Measurements from ENCODE around the gene SMAD7.

The SMAD7 gene, protein sequence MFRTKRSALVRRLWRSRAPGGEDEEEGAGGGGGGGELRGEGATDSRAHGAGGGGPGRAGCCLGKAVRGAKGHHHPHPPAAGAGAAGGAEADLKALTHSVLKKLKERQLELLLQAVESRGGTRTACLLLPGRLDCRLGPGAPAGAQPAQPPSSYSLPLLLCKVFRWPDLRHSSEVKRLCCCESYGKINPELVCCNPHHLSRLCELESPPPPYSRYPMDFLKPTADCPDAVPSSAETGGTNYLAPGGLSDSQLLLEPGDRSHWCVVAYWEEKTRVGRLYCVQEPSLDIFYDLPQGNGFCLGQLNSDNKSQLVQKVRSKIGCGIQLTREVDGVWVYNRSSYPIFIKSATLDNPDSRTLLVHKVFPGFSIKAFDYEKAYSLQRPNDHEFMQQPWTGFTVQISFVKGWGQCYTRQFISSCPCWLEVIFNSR

DNA sequence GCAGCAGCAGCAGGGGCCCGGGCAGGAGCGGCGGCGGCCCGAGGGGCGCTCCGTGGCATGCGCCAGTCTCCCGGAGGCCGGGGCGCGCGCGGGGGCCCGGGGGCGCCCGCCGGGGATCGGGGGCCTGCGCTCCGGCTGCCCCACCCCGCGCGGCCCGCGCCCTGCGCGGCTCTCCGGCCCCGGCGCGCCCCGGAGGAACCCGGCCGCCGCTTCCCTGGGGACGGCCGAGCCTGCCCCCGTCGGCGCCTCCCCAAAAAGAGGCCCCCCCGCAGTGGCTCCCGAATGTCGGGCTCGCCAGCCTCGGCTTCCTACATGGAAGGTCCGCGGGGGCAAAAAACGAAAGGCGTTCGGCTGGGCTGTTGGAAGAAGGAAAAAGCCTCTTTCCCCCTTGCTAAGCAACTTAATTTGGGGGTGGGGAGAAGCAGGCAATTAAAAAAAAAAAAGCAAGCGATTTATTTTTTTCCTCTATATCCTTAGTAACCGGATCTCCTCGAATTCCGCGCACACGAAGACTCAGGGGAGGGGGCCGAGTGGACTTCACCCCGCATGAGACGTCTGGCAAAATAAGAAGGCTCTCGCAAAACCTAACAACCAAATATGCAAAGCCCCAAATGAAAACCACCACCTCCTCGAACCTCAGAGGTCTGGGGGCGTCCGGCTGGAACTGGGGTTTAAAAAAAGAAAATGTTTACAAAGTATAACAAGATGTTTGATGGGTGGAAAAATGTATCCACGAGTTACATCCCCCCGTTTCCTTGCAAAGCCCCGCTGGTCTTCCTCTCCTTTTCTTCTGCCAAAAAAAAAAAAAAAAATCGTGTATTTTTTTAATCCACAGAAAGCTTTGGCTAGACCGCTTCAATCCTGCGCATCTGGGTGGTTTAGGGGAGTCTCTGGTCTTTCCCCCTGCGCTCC lies at the start of gene SMAD7:
SMAD7 (minus strand) TSS at position 430 of the 912 bp plus-strand sequence. CDS start 541 bp downstream, outside the sequence.
- peak within 1 kb of the TSS; percentile 66 for H3K9ac ChIP-seq (ENCODE audit: low read length)
- peaks cover 28% of the 10 kb centered on the region for H3K4me1 ChIP-seq (ENCODE audit: control insufficient read depth, low read depth, low read length)
- peak within 1 kb of the TSS; percentile 95 for H3K4me3 ChIP-seq (ENCODE audit: low read length)
- no peak within 1 kb of the TSS for H3K27ac ChIP-seq (ENCODE audit: low read length)
- H3K27me3 ChIP-seq (ENCODE audit: control insufficient read depth, insufficient read depth, low read length) = peaks cover 48% of the 10 kb centered on the region
- no peaks in the 10 kb centered on the region for H3K36me3 ChIP-seq (ENCODE audit: control insufficient read depth, low read depth, low read length)
- H3K9me3 ChIP-seq (ENCODE audit: control insufficient read depth, low read depth, low read length) = no peaks in the 10 kb centered on the region

DNA sequence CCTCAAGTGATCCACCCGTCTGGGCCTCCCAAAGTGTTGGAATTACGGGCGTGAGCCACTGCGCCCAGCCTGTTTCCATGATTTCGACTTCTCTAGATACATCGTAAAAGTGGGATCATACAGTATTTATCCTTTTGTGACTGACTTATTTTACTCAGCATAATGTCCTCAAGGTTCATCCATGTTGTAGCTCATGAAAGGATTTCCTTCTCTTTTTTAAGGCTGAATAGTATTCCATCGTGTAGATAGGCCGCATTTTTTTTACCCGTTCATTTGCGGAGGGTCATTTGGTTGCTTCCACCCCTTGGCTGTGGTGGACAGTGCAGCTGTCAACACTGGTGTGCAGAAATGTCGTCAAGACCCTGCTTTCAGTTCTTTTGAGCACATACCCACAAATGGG lies 48.8 kb upstream of the SMAD7 start:
- no peak overlapping the region for H3K4me3 ChIP-seq (ENCODE audit: low read length)
- H3K9me3 ChIP-seq (ENCODE audit: control insufficient read depth, low read depth, low read length) = no peaks in the 10 kb centered on the region
- no peaks in the 10 kb centered on the region for H3K36me3 ChIP-seq (ENCODE audit: control insufficient read depth, low read depth, low read length)
- H3K4me1 ChIP-seq (ENCODE audit: control insufficient read depth, low read depth, low read length) = peaks cover 22% of the 10 kb centered on the region
- no peak overlapping the region for H3K9ac ChIP-seq (ENCODE audit: low read length)
- no peak overlapping the region for H3K27ac ChIP-seq (ENCODE audit: low read length)
- no peaks in the 10 kb centered on the region for H3K27me3 ChIP-seq (ENCODE audit: control insufficient read depth, insufficient read depth, low read length)

DNA sequence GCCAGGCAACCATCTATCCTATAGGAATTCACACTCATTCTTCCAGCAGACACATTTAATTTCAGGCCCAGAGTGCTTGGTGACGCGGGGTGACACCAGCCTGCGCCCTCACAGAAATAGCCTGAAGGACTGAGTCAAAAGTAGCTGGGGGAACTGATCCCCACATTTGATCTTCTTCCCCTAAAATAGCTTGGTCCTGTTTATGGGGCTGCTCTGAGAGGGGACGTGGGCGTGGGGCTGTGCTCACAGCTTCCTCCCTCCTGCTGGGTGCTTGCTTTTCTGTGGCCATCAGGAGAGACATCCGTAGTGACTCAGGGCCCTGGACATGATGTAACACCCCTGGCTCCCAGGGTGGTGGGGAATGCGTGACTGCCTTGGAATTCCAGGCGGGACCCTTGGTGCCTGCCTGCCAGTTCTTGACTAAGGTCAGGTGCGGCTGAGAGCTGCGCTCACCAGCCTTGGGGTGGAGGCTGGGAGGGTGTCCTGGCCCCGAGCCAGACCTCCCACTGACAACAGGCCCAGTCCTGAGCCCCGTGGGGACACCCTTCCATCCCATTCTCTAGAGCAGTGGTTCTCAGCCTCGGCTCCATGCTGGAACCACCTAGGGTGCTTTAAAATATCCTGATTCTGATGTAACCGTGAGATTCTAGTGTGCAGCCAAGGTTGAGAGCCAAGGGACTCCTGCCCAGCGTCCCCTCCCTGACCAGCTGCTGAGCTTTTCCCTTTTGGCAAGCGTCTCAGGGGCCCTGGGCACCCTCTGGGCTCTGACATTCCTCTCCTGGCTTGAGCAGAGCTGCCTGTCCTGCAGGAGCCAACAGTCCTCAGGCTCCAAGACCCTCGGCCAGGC lies 47.4 kb upstream of the SMAD7 start:
- H3K4me1 ChIP-seq (ENCODE audit: control insufficient read depth, low read depth, low read length) = peaks cover 22% of the 10 kb centered on the region
- H3K9me3 ChIP-seq (ENCODE audit: control insufficient read depth, low read depth, low read length) = no peaks in the 10 kb centered on the region
- peak overlapping the region; percentile 41 for H3K9ac ChIP-seq (ENCODE audit: low read length)
- no peaks in the 10 kb centered on the region for H3K36me3 ChIP-seq (ENCODE audit: control insufficient read depth, low read depth, low read length)
- H3K27ac ChIP-seq (ENCODE audit: low read length) = peak overlapping the region; percentile 10
- H3K27me3 ChIP-seq (ENCODE audit: control insufficient read depth, insufficient read depth, low read length) = no peaks in the 10 kb centered on the region
- H3K4me3 ChIP-seq (ENCODE audit: low read length) = no peak overlapping the region

DNA sequence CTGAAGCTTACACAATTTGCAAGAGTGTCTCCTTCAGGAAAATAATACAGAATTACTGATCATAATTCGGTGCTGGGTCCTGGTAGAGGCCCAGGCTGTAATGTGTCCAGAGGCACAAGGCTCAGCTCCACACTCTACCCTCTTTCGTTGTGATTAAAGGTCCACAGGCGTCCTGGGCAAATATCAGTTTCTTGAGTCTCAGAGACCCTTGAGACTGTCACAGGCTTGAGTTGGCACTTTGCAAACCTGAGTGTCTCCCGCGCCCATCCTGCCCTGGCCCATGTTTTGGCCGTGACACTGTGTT lies 46.9 kb upstream of the SMAD7 start:
- Histone ChIP-seq H3K4me3 (ENCODE audit: low read length) (no peak overlapping the region), H3K9me3 (ENCODE audit: control insufficient read depth, low read depth, low read length) (no peaks in the 10 kb centered on the region), H3K9ac (ENCODE audit: low read length) (peak overlapping the region; percentile 41), H3K27me3 (ENCODE audit: control insufficient read depth, insufficient read depth, low read length) (no peaks in the 10 kb centered on the region), H3K4me1 (ENCODE audit: control insufficient read depth, low read depth, low read length) (peaks cover 19% of the 10 kb centered on the region), H3K36me3 (ENCODE audit: control insufficient read depth, low read depth, low read length) (no peaks in the 10 kb centered on the region), H3K27ac (ENCODE audit: low read length) (peak overlapping the region; percentile 10)

DNA sequence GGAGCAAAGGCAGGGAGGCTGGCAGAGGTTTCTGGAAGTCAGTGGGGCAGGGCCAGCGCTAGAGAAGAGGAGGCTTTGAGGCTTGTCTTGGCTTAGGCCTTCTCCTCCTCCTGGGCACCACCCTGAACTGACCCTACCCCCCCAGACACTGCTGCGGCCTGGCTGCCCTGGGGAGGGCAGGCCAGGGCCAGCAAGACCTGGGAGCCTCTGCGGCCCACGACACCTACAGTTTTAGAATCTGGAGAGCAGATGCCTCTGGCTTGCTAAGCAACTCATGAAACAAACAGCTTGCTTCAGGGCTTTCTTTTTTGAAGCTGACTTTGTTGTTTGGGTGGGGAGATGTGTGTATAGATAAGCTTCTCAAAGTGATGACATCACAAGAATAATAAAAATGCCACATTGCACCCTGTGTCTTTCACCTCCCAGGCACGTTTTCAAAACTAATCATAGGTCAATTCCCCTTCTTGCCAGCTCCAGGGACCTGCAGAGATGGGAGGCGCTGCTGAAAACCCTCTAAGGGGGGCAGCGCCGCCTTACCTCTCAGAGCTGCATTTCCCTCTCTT lies 46.2 kb upstream of the SMAD7 start:
- H3K27me3 ChIP-seq (ENCODE audit: control insufficient read depth, insufficient read depth, low read length) = no peaks in the 10 kb centered on the region
- H3K27ac ChIP-seq (ENCODE audit: low read length) = no peak overlapping the region
- peaks cover 19% of the 10 kb centered on the region for H3K4me1 ChIP-seq (ENCODE audit: control insufficient read depth, low read depth, low read length)
- H3K9ac ChIP-seq (ENCODE audit: low read length) = no peak overlapping the region
- H3K4me3 ChIP-seq (ENCODE audit: low read length) = no peak overlapping the region
- H3K36me3 ChIP-seq (ENCODE audit: control insufficient read depth, low read depth, low read length) = no peaks in the 10 kb centered on the region
- H3K9me3 ChIP-seq (ENCODE audit: control insufficient read depth, low read depth, low read length) = no peaks in the 10 kb centered on the region

DNA sequence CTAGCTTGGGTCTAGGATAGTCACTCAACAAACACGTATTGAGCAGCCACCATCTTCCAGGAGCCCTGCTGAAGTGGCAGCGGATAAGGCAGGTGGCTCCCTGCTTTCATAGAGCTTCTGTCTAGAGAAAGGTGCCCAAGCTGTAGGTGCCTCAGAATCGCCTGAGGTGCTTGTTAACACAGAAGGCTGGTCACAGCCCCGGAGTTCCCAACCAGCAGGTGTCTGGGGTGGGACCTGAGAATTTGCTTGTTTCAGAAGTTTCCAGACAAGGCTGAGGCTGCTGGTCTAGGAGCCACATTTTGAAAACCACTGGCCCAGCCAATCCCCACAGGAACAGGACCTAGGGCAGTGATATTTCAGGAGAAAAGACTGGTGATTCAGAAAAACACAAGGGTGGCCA lies 45.3 kb upstream of the SMAD7 start:
- no peaks in the 10 kb centered on the region for H3K9me3 ChIP-seq (ENCODE audit: control insufficient read depth, low read depth, low read length)
- H3K36me3 ChIP-seq (ENCODE audit: control insufficient read depth, low read depth, low read length) = no peaks in the 10 kb centered on the region
- H3K4me3 ChIP-seq (ENCODE audit: low read length) = no peak overlapping the region
- peaks cover 19% of the 10 kb centered on the region for H3K4me1 ChIP-seq (ENCODE audit: control insufficient read depth, low read depth, low read length)
- no peaks in the 10 kb centered on the region for H3K27me3 ChIP-seq (ENCODE audit: control insufficient read depth, insufficient read depth, low read length)
- no peak overlapping the region for H3K9ac ChIP-seq (ENCODE audit: low read length)
- no peak overlapping the region for H3K27ac ChIP-seq (ENCODE audit: low read length)

DNA sequence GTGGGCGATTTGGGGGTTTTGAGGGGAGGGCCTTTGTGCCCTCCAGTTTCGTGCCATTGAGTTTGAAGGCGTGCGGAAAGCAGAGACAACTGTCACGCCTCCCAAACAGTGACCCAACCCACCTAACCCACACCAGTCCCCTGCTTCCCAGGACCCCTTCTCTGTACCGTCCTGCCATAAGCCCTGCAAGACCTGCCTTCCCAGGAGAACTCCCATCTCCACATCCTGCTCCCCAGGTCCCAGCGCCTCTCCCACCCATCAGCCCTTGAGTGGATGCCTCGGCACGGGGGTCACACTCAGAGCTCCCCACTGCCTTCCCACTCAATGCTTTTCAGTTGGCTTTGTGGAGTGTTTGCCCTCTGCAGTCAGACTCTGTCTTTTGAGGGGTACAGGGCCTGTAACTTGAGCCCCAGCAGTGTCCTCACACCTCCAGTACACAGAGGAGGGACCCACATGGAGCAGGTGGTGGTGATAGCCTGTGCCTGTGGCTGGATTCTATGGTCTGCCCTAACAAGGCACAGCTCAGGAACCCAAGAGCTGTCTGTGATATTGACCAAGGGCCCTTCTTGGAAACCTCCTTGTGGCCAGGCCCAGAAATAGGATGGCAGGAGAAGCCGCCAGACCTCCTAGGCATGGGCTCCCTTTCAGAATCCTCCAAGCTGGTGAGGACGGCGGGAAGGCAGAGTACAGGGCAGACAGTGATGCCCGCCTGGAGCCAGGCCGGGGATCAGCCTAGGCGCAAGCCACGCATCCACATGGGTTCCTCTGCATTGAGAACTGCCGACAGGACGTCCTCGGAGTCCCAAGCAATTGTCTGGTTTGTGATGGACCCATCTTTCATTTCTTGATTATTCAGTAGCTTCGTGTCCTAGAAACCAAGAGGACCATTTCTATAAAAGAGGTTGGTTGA lies 44.4 kb upstream of the SMAD7 start:
- Histone ChIP-seq H3K36me3 (ENCODE audit: control insufficient read depth, low read depth, low read length) (no peaks in the 10 kb centered on the region), H3K27me3 (ENCODE audit: control insufficient read depth, insufficient read depth, low read length) (no peaks in the 10 kb centered on the region), H3K9ac (ENCODE audit: low read length) (no peak overlapping the region), H3K4me1 (ENCODE audit: control insufficient read depth, low read depth, low read length) (peaks cover 19% of the 10 kb centered on the region), H3K9me3 (ENCODE audit: control insufficient read depth, low read depth, low read length) (no peaks in the 10 kb centered on the region), H3K4me3 (ENCODE audit: low read length) (no peak overlapping the region), H3K27ac (ENCODE audit: low read length) (no peak overlapping the region)

DNA sequence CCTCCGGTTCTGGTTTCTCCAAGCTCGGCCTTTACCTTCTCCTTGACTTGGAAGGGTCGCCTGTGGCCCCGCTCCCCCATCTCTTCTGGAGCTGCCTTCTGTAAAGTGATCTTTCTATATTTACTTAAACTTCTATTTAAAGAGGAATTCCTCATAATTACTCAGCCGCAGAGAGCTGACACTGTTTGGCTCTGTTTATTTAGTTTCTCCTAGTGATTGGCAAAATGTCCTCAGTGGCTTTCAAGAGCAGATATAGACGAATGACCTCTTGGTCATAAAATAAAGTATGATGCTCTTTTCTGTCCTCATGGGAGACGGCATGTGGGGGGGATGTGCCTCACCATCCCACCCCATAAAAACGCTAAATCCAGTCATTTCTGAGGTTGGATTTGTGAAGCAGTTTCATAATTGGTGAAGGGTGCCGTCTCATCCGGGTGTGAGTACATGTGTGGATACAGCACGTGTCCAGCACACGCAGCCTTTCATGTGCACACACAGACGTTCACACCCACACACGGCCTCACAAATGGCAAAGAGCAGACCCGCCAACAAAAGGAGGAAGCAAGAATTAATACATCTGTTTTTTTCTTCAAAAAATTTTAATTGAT lies 43.4 kb upstream of the SMAD7 start:
- H3K9ac ChIP-seq (ENCODE audit: low read length) = no peak overlapping the region

DNA sequence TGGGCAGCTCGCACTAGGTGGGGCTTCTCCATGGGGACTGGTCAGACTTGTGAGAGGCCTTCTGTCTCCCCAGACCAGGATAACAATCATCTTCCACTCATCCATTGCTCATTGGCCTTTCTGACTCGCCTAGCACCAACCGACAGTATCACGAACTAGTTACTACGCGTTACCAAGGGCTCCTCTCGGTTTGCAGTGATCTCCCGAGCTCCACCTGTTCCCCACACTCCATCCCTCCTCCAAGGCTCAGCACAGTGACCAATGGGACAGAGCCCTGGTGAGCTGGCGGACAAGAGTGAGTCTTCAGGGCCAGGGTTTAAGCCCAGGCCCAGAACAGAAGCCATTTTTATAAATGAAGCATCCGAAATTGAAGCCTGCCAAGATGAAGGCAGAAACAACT lies 42.8 kb upstream of the SMAD7 start:
- Histone ChIP-seq H3K27ac (ENCODE audit: low read length) (no peak overlapping the region), H3K4me3 (ENCODE audit: low read length) (no peak overlapping the region), H3K36me3 (ENCODE audit: control insufficient read depth, low read depth, low read length) (no peaks in the 10 kb centered on the region), H3K4me1 (ENCODE audit: control insufficient read depth, low read depth, low read length) (peaks cover 16% of the 10 kb centered on the region), H3K9me3 (ENCODE audit: control insufficient read depth, low read depth, low read length) (no peaks in the 10 kb centered on the region), H3K27me3 (ENCODE audit: control insufficient read depth, insufficient read depth, low read length) (no peaks in the 10 kb centered on the region), H3K9ac (ENCODE audit: low read length) (no peak overlapping the region)

More for the DNA sequence above, 43.4 kb upstream of the SMAD7 start:
- H3K9me3 ChIP-seq (ENCODE audit: control insufficient read depth, low read depth, low read length) = no peaks in the 10 kb centered on the region
- H3K27ac ChIP-seq (ENCODE audit: low read length) = no peak overlapping the region
- H3K27me3 ChIP-seq (ENCODE audit: control insufficient read depth, insufficient read depth, low read length) = no peaks in the 10 kb centered on the region
- H3K4me1 ChIP-seq (ENCODE audit: control insufficient read depth, low read depth, low read length) = peaks cover 19% of the 10 kb centered on the region
- H3K4me3 ChIP-seq (ENCODE audit: low read length) = no peak overlapping the region
- no peaks in the 10 kb centered on the region for H3K36me3 ChIP-seq (ENCODE audit: control insufficient read depth, low read depth, low read length)

Measured in iPS-18a (cell line).